NCI-H187 (cell line): ENCODE measurements around the gene CASP8.
"Not testable (repeated sequence)": the region's sequence is repeated elsewhere in the genome, so short reads cannot be mapped to it uniquely, and the experiment has no call there.

Source experiments
- DNase-seq, 2 experiments: peaks; one replicate each; lab custom pipeline; 2025; lab: John Stamatoyannopoulos, UW

The CASP8 gene

DNA sequence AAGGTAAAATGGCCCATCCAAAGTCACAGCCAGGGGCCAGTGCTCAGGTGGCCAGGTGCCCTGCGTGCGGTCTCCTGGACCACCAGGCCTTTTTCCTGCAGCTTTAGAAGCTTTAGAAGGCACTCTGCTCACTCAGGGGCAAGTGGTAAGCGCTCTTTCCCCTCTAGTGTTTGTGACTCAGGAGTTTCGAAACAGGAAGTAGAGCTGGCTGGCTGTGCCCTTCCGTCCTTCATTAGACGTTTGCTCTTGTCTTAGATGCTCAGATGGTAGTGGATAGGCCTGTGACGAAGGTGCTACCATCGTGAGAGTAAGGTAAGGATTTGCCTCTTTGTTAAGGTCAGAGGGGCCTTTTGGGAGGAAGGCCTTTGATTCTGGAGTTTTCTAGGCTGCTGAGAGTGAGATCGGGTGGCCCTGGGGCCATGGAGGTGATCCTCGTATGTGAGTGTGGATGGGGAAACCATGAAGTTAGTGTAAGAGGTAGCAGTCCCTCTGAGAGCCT lies at the start of gene CASP8:
Gene CASP8, plus strand, starts transcription at position 235 of the 499 bp plus-strand sequence. CDS start 5,951 bp downstream, outside the sequence.
- DNase-seq, result no peak

GRCh38 chr2:201215963-201216362 lies 44.4 kb upstream of the CASP8 start:
- no peak for DNase-seq

GRCh38 chr2:201216918-201217317 lies 43.4 kb upstream of the CASP8 start:
- no peak for DNase-seq

GRCh38 chr2:201218780-201219179 lies 41.6 kb upstream of the CASP8 start:
- DNase-seq, result no peak

DNA sequence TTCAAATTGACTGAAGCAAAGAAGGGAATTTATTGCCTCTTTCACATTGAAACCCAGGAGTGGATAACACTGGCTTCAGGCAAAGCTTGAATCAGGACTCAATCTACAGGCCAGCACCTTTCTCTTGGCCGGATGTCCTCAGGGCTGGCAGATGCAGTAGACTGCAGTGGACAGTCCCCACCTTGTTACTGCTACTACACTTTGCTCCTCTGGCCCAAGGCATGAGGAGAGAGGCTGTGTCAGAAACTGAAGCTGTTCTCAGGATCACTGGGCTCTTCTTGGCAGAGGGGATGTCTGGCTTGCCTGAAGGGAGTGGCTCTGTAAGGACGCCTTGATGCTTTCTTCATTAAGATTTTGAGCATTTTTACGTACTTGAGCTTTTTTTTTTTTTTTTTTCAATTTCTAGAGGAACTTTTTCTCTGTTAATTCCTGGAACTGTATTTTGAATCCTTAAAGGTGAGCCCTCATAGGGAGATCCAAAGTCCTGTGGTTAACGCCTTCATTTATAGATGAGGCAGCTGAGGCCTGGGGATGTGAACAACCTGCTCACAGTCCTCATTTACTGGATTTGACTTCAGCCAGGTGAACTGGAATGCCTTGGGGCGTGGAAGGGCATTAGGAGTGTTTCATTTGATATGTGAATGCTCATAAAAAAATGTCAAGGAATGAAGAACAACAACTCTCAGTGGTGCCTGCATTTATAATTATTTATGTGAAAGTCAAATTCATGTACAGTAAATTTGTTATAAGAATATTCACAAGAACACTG lies 40.8 kb upstream of the CASP8 start:
- DNase-seq, result no peak

DNA sequence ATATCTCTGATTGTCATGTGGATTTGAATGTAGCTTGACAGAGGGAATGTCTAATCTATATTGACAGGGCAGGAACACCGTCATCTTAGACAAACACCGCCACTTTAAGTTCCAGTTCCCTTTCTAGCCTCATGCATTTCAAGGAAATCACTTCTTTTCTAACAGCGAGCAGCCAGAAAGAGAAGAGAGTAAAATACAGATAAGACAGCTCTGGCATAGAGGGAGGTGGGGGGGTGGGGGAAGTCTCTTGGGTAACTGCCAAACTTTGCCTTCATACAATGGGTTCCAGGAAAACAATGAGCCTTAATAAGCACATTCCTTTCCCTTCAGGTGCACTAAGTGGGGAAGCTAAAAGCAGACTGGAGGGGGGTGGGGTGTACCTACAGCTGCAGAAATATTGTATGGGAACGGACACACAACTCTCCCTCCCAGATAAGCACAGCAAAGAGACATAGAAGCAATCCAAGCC lies 40.2 kb upstream of the CASP8 start:
- no peak for DNase-seq

- DNase-seq, result no peak
These were observed 37.0 kb upstream of the CASP8 start for GRCh38 chr2:201223089-201224073.

- no peak for DNase-seq
These were observed 31.9 kb upstream of the CASP8 start for GRCh38 chr2:201228271-201228911.

DNA sequence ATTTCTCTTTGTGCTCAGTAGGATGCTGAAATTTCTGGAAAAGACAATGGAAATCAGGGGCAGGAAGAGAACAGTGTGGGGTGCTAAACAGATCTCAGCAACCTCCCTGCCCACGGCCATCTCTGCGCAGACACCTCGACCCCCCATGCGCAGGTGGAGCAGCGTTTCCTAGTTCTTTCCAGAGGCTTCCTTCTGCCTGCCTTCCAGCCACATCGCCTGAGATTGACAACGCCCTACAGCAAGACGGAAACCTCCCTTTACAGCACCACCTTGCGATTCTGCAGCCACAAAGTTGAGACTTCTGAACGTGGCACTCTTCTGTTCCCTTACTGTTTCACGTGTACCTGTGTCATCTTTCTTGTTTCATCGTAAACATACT lies 31.4 kb upstream of the CASP8 start:
- no peak for DNase-seq

DNA sequence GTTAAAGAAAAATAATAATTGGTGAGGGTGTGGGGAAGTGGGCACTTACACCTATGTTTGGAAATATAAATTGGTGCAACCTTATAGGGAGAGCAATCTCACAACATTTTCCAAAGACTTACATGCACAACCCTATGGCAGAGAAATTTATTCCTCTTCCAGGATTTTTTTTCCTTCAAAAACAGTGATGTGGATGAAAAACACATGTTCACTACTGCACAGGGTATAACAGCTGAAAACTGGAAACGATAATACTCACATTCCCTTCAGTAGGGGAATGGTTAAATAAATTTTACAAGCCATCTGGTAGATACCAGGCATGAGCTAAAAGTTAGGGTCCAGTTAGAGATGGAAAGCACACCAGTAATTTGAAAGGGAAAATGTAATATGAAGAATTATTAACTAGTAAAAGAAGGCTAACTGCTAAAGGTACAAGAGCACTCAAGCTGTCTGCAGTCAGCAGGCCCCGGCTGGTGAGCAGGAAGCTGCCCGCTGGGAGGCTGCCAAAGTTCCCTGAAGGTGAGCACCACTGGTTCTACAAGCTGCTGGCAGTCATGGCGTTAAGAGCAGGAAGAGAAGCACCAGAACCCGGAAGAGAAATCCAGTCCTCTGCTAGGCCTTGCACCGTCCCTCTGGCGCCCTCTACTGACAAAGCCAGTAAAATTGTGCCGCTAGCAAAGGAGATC lies 28.4 kb upstream of the CASP8 start:
- DNase-seq, result peak; percentile 54 to 75

DNA sequence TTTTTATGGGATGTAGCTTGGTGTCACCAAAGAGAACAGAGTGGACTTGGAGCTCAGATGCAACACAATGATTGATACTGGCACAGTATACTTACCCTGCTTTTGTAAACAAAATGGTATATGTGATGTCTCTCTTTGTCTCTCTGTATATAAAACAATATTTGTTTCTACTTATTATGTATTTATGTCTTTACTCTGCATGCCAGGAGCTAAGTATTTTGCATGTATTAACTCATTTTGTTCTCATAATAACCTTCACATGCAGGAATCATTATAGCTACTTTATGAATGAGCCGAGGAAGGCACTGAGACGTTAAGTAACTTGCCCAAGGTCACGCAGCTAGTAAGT lies 27.9 kb upstream of the CASP8 start:
- DNase-seq, result no peak

DNA sequence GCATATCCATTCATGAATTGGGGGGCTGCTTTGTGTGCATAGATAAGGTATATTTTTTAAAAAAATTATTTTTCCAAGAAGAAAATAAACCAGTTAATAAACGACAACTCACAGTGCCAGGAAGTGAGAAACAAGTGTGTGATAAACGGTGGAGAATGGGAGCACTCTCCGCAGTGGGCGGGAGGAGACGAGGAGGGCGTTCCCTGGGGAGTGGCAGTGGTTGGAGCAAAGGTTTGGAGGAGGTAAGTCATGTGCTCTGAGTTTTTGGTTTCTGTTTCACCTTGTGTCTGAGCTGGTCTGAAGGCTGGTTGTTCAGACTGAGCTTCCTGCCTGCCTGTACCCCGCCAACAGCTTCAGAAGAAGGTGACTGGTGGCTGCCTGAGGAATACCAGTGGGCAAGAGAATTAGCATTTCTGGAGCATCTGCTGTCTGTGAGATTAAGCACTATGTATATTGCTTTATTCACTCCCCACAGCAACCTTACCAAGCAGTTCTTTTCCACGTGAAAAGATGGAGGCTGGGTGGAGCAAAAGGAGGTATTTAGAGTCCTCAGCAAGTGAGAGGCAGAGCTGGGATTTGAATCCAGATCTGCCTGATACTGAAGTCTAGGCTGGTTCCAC lies 27.0 kb upstream of the CASP8 start:
- peak; percentile 56 to 71 for DNase-seq

DNA sequence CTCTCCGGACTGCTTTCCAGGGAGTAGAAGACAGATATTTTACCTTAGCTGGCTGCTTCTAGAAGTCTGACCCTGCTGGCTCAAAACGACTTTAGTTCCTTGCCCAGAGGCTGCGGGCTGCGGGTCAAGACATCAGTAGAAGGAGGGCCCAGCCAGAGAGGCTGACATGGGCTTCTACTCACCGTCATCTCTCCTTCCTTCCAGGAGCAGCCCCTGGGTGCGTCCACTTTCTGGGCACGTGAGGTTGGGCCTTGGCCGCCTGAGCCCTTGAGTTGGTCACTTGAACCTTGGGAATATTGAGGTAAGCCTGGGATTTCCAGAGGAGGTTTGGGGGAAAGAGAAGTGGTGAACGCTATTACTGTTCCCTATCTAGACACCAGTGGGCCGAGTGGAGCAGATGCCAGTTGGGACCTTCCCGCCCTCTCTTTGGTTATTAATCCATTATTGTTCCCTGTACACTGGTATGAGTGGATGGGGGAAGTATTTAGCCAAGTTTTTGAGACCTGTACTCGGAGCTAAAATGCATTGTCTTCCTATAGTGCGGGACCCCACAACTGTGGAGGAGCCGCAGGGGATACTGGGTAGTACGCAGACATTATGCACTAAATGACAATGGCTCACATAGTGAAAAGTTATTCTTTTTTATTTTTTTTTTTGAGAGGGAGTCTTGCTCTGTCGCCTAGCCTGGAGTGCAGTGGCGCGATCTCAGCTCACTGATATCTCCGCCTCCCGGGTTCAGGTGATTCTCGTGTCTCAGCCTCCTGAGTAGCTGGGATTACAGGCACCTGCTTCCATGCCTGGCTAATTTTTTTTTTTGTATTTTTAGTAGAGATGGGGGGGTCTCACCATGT lies 26.3 kb upstream of the CASP8 start:
- DNase-seq, result no peak

DNA sequence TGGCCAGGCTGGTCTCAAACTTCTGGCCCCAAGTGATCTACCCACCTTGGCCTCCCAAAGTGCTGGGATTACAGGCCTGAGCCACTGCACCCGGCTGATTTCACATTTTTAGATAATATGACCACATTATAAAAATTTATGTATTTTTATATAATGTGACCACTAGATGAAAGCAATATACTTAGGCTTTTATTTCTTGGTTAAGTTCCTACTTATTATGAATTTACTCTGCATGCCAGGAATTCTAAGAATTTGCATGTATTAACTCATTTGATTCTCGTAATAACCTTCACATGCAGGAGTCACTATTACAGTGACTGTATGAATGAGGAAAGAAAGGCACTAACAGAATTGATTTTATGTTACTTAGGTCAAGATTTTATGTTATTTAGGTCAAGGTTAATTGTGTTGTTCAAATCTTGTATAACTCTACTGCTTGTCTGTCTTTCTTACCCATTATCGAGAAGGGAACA lies 25.6 kb upstream of the CASP8 start:
- DNase-seq, result no peak

DNA sequence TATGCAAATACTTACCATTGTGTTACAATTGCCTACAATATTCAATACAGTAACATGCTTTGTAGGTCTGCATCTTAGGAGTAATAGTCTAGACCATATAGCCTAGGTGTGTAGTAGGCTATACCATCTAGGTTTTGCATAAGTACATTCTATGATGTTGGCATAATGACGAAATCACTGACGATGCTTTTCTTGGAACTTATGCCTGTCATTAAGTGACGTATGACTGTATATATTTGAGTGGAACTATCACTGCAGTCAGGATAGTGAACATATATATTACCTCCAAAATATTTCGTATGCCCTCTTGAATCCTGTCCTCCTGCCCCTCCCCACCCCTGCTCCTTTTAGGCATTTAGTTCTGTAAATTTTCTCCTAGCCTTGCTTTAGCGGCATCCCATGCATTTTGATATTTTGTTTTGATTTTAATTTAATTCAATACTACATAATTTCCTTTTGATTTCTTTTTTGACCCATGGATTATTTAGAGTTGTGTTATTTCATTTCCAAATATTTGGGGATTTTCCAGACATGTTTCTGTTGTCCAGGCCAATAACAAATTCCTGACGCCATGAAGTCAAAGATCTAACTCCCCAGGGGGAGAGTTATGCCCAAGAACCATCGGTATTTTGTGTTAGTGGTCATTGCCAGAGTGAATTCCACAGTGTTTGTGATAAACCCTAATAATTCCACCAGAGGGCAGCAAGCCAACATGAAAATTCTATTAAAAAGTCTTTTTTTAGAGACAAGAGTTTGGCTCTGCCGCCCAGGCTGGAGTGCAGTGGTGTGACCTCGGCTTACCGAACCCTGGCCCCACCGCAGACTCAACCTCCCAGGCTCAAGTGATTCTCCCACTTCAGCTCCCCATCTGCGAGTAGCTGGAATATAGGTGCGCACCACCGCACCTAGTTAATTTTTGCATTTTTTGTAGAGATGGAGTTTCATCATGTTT lies 24.2 kb upstream of the CASP8 start:
- DNase-seq, result peak in 1 of 2 experiments; percentile 12

DNA sequence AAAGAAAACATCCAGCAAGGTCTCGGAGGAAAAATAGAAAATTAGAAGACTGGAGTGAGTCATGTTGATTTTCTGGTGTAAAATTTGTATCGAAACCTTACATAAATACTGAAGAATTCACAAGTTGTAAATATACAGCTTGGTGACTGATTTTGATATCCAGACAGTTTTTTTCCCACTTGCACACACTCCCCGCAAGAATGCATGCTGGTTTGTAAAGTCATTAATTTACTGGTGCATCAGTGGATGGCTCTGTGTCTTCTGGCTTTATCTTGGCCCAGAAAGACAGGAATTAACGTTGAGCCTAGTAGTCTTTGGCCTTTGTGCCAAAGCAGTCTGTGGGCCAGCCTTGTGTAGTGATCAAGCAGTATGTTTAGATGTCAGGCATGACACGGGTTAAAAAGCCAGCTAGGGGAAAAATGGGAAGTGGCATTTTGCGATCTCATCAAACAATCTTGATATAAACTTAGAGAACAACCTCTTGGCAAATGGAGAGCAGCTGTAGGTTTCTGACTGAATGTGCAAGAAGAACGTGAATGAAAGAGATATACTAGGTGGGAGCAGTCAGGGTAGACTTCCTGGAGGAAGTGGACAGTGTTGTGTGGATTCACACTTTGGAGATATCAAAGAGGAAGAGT lies 22.7 kb upstream of the CASP8 start:
- no peak for DNase-seq

DNA sequence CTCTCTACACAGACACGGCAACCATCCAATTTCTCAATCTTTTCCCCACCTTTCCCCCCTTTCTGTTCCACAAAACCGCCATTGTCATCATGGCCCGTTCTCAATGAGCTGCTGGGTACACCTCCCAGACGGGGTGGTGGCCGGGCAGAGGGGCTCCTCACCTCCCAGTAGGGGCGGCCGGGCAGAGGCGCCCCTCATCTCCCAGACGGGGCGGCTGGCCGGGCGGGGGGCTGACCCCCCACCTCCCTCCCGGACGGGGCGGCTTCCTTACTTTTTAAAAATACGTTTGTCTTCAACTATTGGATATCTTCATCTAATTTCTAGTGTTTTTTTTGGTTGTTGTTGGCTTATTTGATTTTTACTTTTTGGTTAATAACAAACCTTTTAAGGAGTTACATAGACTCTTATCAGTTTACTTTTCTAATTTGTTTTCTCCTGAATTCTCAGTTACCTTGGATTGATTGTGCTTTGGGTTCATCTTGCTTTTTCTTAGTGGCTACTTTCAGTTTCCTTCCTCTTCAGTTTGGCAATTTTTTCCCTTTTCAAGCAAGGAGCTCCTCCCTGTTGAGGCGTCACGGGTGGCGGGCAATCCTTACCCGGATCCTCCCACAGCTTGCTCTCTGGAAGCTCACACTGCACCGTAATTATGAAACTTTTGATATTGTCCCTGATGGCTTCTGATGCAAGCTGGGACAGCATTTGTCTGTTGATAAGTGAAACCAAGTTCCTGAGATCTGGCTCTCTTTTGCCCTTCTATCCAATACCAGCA lies 21.0 kb upstream of the CASP8 start:
- DNase-seq, result not testable (repeated sequence)
